SK-N-SH treated with all-trans-retinoic acid at 6 μM for 48 hours (cell line): ENCODE results near the gene NME4.

Experiments
- ATAC-seq: fragments of 200-7000 bp; cut with Tn5 transposase; 3 replicates; pipeline ENCODE4 v1.9.1; 2020; ENCODE audit warnings: mild to moderate bottlenecking, moderate library complexity
- ARNTL ChIP-seq: fragments of 450-650 bp; formaldehyde crosslinking; IDR thresholded peaks from 2 replicates; pipeline ENCODE4 v1.5.0; 2020; ENCODE audit warnings: low read depth, mild to moderate bottlenecking, moderate library complexity, borderline replicate concordance
- BACH2 ChIP-seq: fragments of 250-450 bp; sonication (Bioruptor Pico); IDR thresholded peaks from 2 replicates; pipeline ENCODE4 v1.9.0; 2021; ENCODE audit warnings: mild to moderate bottlenecking, borderline replicate concordance
- CSDC2 ChIP-seq: fragments of 250-450 bp; sonication (Bioruptor Pico); IDR thresholded peaks from 2 replicates; pipeline ENCODE4 v1.5.0; 2020; ENCODE audit warnings: mild to moderate bottlenecking, moderate library complexity
- CSRNP3 ChIP-seq: fragments of 250-450 bp; sonication (Bioruptor Pico); IDR thresholded peaks from 2 replicates; pipeline ENCODE4 v1.5.1; 2021; ENCODE audit warnings: mild to moderate bottlenecking, moderate library complexity
- ESRRG ChIP-seq: fragments of 250-450 bp; sonication (Bioruptor Pico); IDR thresholded peaks from 2 replicates; pipeline ENCODE4 v1.6.1; 2021; ENCODE audit warnings: mild to moderate bottlenecking
- ISL1 ChIP-seq: fragments of 250-450 bp; sonication (Bioruptor Pico); IDR thresholded peaks from 2 replicates; pipeline ENCODE4 v2.1.2; 2022; ENCODE audit warnings: mild to moderate bottlenecking, moderate library complexity
- OSR1 ChIP-seq: fragments of 250-450 bp; sonication (Bioruptor Pico); IDR thresholded peaks from 2 replicates; pipeline ENCODE4 v1.8.0; 2022; ENCODE audit warnings: moderate library complexity, mild to moderate bottlenecking, inconsistent platforms
- PATZ1 ChIP-seq: fragments of 250-450 bp; sonication (Bioruptor Pico); IDR thresholded peaks from 2 replicates; pipeline ENCODE4 v1.8.0; 2020; ENCODE audit warnings: mild to moderate bottlenecking, moderate library complexity, borderline replicate concordance
- PPARA ChIP-seq: fragments of 250-450 bp; sonication (Bioruptor Pico); IDR thresholded peaks from 2 replicates; pipeline ENCODE4 v1.5.0; 2020; ENCODE audit warnings: mild to moderate bottlenecking, borderline replicate concordance
- RARB ChIP-seq: fragments of 250-450 bp; sonication (Bioruptor Pico); IDR thresholded peaks from 2 replicates; pipeline ENCODE4 v1.8.0; 2021; ENCODE audit warnings: mild to moderate bottlenecking, moderate library complexity
- SNAI2 ChIP-seq: fragments of 250-450 bp; sonication (Bioruptor Pico); IDR thresholded peaks from 2 replicates; pipeline ENCODE4 v1.5.0; 2020; ENCODE audit warnings: mild to moderate bottlenecking, moderate library complexity
- TCF4 ChIP-seq: fragments of 250-450 bp; sonication (Bioruptor Pico); IDR thresholded peaks from 2 replicates; pipeline ENCODE4 v1.8.0; 2021; ENCODE audit warnings: mild to moderate bottlenecking, moderate library complexity, borderline replicate concordance
- TOX ChIP-seq: fragments of 250-450 bp; sonication (Bioruptor Pico); IDR thresholded peaks from 2 replicates; pipeline ENCODE4 v1.8.0; 2021; ENCODE audit warnings: mild to moderate bottlenecking, moderate library complexity, borderline replicate concordance
- ZC3H10 ChIP-seq: fragments of 250-450 bp; sonication (Bioruptor Pico); IDR thresholded peaks from 2 replicates; pipeline ENCODE4 v1.5.1; 2021; ENCODE audit warnings: mild to moderate bottlenecking, moderate library complexity
- ZFP3 ChIP-seq: fragments of 250-450 bp; sonication (Bioruptor Pico); IDR thresholded peaks from 2 replicates; pipeline ENCODE4 v1.5.0; 2020; ENCODE audit warnings: mild to moderate bottlenecking, moderate library complexity
- ZFP30 ChIP-seq: fragments of 450-650 bp; formaldehyde crosslinking; IDR thresholded peaks from 2 replicates; pipeline ENCODE4 v1.5.0; 2022; ENCODE audit warnings: mild to moderate bottlenecking, moderate library complexity
- ZNF565 ChIP-seq: fragments of 450-650 bp; formaldehyde crosslinking; conservative IDR thresholded peaks from 2 replicates; pipeline ENCODE4 v1.5.0; 2020; ENCODE audit warnings: low read depth, mild to moderate bottlenecking, moderate library complexity
- ZNF70 ChIP-seq: fragments of 450-650 bp; formaldehyde crosslinking; IDR thresholded peaks from 2 replicates; pipeline ENCODE4 v1.5.0; 2020; ENCODE audit warnings: mild to moderate bottlenecking, moderate library complexity
- ZNF8 ChIP-seq: fragments of 450-650 bp; formaldehyde crosslinking; IDR thresholded peaks from 2 replicates; pipeline ENCODE4 v1.5.0; 2020; ENCODE audit warnings: mild to moderate bottlenecking, moderate library complexity
- TF ChIP-seq, protein P1 (sequence below): fragments of 250-450 bp; sonication (Bioruptor Pico); IDR thresholded peaks from 2 replicates; pipeline ENCODE4 v1.5.0; 2020; ENCODE audit warnings: mild to moderate bottlenecking, moderate library complexity
- TF ChIP-seq, protein P2 (sequence below): fragments of 250-450 bp; sonication (Bioruptor Pico); IDR thresholded peaks from 2 replicates; pipeline ENCODE4 v1.5.1; 2020; ENCODE audit warnings: low read depth, mild to moderate bottlenecking, moderate library complexity
- TF ChIP-seq, protein P3 (sequence below): fragments of 250-450 bp; sonication (Bioruptor Pico); IDR thresholded peaks from 2 replicates; pipeline ENCODE4 v1.8.0; 2021; ENCODE audit warnings: low read depth, mild to moderate bottlenecking, moderate library complexity, borderline replicate concordance

NME4 gene

DNA sequence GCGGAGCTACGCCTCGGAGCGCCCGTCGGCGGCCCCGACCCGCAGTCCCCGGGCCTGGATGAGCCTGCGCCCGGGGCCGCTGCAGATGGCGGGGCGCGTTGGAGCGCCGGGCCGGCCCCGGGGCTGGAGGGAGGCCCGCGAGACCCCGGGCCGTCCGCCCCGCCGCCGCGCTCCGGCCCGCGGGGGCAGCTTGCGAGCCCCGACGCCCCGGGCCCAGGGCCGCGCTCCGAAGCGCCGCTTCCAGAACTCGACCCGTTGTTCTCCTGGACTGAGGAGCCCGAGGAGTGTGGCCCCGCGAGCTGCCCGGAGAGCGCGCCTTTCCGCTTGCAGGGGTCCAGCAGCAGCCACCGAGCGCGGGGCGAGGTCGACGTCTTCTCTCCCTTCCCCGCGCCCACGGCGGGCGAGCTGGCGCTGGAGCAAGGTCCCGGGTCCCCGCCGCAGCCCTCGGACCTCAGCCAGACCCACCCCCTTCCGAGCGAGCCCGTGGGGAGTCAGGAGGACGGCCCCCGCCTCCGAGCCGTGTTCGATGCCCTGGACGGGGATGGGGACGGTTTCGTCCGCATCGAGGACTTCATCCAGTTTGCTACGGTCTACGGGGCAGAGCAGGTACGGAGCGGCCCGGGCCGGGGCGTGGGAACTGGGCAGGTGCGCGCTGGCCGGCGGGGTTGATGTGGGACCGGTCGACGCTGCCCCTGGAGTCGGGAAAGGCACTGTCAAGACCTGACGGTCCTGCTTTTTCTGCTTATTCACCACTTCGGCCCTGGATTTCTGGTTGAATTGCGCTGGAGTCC, 29.3 kb downstream of the NME4 start:
- no peak for ATAC-seq
- TF ChIP-seq ZNF8 (CRISPR knock-in tag) (no peak), ZNF565 (CRISPR knock-in tag) (no peak), OSR1 (CRISPR knock-in tag) (no peak), ZC3H10 (no peak), SNAI2 (CRISPR knock-in tag) (no peak), PATZ1 (no peak), ISL1 (no peak), CSRNP3 (CRISPR knock-in tag) (no peak), TCF4 (no peak), ZFP30 (no peak), TOX (no peak)
- TF ChIP-seq, protein P1, sequence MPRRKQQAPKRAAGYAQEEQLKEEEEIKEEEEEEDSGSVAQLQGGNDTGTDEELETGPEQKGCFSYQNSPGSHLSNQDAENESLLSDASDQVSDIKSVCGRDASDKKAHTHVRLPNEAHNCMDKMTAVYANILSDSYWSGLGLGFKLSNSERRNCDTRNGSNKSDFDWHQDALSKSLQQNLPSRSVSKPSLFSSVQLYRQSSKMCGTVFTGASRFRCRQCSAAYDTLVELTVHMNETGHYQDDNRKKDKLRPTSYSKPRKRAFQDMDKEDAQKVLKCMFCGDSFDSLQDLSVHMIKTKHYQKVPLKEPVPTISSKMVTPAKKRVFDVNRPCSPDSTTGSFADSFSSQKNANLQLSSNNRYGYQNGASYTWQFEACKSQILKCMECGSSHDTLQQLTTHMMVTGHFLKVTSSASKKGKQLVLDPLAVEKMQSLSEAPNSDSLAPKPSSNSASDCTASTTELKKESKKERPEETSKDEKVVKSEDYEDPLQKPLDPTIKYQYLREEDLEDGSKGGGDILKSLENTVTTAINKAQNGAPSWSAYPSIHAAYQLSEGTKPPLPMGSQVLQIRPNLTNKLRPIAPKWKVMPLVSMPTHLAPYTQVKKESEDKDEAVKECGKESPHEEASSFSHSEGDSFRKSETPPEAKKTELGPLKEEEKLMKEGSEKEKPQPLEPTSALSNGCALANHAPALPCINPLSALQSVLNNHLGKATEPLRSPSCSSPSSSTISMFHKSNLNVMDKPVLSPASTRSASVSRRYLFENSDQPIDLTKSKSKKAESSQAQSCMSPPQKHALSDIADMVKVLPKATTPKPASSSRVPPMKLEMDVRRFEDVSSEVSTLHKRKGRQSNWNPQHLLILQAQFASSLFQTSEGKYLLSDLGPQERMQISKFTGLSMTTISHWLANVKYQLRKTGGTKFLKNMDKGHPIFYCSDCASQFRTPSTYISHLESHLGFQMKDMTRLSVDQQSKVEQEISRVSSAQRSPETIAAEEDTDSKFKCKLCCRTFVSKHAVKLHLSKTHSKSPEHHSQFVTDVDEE, result no peak
- TF ChIP-seq, protein P2, sequence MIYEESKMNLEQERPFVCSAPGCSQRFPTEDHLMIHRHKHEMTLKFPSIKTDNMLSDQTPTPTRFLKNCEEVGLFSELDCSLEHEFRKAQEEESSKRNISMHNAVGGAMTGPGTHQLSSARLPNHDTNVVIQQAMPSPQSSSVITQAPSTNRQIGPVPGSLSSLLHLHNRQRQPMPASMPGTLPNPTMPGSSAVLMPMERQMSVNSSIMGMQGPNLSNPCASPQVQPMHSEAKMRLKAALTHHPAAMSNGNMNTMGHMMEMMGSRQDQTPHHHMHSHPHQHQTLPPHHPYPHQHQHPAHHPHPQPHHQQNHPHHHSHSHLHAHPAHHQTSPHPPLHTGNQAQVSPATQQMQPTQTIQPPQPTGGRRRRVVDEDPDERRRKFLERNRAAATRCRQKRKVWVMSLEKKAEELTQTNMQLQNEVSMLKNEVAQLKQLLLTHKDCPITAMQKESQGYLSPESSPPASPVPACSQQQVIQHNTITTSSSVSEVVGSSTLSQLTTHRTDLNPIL, result no peak

DNA sequence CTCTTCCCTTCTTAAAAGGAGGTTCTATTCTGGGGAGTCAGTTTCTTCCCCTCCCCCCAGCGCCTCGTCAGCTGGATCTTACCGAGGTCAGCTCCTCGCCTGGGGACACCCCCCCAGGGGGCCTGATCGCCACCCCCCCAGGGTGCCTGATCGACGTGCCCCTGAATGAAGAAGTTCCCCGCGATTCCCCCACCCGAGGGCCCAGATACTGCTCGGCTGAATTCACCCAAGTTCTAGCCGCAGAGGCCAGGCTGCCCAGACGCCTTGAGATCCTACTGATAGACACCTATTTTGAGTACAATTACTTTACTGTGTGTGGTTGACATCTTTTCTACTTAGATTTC, 29.9 kb downstream of the NME4 start:
- no peak for ATAC-seq
- TF ChIP-seq SNAI2 (CRISPR knock-in tag), result no peak
- no peak for TF ChIP-seq CSDC2 (CRISPR knock-in tag)
- no peak for TF ChIP-seq ZFP30
- TF ChIP-seq ESRRG (CRISPR knock-in tag), result no peak
- TF ChIP-seq ZFP3 (CRISPR knock-in tag), result no peak
- TF ChIP-seq OSR1 (CRISPR knock-in tag), result no peak
- no peak for TF ChIP-seq CSRNP3 (CRISPR knock-in tag)
- TF ChIP-seq ARNTL (CRISPR knock-in tag), result no peak
- no peak for TF ChIP-seq RARB (CRISPR knock-in tag)
- TF ChIP-seq ZNF8 (CRISPR knock-in tag), result no peak
- TF ChIP-seq, protein P3, sequence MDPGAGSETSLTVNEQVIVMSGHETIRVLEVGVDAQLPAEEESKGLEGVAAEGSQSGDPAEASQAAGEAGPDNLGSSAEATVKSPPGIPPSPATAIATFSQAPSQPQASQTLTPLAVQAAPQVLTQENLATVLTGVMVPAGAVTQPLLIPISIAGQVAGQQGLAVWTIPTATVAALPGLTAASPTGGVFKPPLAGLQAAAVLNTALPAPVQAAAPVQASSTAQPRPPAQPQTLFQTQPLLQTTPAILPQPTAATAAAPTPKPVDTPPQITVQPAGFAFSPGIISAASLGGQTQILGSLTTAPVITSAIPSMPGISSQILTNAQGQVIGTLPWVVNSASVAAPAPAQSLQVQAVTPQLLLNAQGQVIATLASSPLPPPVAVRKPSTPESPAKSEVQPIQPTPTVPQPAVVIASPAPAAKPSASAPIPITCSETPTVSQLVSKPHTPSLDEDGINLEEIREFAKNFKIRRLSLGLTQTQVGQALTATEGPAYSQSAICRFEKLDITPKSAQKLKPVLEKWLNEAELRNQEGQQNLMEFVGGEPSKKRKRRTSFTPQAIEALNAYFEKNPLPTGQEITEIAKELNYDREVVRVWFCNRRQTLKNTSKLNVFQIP (CRISPR knock-in tag), result no peak
- TF ChIP-seq TOX, result no peak
- TF ChIP-seq ZNF70, result no peak
- TF ChIP-seq ZC3H10, result no peak
- no peak for TF ChIP-seq PPARA
- no peak for TF ChIP-seq ISL1
- TF ChIP-seq TCF4, result no peak
- TF ChIP-seq, protein P1, result no peak
- TF ChIP-seq BACH2 (CRISPR knock-in tag), result no peak
- no peak for TF ChIP-seq ZNF565 (CRISPR knock-in tag)
- TF ChIP-seq, all 23 proteins: peak for 0
